GM19238 (cell line): ENCODE measurements around the gene NMNAT2.

Experiments
- DNase-seq: peaks from one replicate; pipeline ENCODE4 v3.0.0; 2011; ENCODE audit warnings: low spot score; ENCODE audit not compliant: insufficient read length

Gene NMNAT2

DNA sequence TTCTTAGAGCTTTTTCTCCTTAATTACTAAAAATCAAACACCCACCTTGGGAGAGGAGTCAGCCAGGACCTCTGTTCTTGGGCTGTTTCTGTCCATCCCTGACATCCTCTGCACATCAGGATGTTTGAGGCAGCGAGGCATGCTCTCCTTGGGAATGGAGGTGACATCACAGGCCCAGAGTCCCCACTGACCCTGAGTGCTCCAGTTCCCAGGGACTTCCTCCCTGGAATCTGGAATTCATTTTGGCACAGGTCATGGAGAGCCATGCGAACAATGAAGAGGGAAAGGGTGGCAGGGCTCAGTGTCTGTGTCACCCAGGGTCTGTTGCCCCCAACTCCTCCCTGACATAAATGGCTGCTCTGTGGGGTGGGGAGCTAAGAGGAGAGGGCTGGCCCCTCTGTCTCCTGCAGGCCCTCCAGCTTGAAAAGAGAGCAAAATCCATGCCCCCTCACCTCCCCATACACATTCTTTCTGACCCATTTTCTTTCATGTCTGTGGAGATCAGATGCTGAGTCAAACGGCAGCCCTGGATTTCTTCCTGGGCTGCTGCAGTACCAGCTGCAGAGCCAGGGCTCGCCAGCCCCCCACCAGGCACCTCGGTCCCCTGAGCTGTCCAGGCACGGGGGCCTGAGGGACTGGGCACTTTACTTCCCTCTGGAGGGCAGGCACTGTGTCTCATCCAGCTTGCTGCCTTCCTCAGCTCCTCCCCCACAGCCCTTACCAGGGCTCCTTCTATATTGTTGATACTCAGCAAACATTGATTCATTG is 102.0 kb downstream of the NMNAT2 start:
- no peak for DNase-seq

DNA sequence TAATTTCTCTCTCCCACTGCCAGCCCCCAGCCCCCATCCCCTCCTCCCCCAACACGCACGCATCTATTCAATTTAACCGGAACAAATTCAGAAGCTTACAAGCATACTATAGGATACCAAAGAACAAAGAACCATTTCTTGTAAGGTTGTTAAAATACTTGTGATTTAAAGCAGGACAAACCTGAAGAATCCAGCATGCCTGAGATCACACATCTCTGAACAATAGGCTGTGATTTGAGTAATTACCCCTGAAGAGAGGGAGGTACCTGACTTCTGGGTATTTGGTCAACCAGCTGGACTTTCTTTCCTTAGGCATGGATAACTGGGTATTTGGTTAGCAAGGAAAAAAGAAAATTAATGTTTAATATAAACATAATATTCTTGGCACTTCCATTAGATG is 105.1 kb downstream of the NMNAT2 start:
- DNase-seq: no peak

DNA sequence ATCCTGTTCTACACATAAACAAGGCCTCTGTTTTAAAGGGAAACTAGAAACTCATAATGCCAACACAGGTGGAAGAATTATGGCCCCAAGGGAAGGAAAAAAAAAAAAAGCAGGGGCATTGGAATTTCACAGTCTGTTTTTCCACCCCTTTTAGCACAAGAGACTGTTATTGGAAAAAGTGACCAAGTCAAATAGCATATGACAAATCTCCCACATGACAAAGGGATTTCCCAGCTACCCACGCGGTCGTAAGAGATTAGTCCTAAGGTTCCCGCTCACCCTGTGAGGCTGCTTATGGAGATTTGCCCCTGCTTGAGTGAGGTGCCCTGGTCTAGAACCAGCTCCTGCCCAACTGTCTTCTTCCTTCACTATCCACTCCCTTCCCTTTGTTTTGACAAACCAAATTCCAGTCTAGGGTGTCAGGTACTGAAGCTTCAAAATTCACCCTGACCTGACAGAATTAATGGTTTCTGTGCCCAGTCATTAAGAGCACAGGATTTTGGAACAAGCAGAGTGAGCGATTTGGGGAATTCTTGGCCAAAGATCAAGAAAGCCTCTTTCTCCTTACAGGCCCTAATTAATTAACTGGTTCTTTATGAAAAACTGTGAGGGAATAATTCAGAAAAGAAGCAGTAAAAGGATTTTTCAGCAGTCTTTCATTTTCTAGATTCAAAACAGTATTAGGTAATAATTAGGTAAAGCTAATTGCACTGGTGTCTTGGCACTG is 107.3 kb downstream of the NMNAT2 start:
- DNase-seq: no peak

DNA sequence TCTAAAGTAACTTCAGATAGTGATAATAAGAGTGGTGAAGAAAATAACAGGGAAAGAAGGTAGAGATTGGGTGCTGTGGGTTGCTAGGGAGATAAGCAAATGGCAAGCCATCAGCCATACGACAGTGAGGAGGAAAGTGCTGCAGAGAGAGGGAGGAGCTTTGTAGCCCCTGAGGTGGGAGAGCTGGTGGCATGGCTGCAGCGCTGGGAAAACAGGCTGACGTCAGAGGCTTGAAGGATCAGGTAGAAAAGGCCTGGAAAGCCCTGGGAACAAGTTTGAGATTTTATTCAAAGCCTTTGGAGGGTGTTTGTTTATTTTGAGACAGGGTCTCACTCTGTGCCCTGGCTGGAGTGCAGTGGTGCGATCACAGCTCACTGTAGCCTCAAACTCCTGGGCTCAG is 109.5 kb downstream of the NMNAT2 start:
- no peak for DNase-seq

DNA sequence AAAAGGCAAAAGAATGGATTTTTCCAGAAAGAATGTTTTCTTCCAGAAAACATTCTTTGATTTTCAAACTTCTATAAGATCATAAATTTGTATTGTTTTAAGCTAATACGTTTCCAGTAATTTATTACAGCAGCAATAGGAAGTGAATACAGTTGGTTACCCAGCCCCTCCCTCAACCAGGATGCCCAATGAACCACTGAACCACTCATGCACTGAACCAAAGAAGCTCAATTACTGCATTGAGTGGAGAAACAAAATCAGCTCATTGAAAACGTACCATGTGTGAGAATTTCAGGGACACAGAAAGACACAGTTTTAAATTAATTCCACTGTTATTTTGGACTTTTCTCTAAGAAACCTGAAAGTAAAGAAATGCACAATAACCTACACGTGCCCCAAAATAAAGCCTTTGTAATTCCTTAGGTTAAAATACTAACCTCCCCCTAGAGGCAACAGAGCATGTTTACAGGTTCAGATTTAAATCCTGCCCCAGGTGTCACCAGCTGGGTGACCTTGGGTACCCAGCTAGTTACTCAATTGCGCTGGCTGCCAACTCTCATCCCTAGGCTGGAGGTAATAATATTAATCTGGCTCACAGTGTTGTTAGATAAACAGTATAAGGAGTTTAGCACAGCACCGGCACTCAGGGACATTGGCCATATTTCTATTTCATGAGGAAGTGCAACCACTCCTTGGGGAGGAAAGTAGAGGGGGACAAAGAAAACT is 111.7 kb downstream of the NMNAT2 start:
- DNase-seq: no peak

DNA sequence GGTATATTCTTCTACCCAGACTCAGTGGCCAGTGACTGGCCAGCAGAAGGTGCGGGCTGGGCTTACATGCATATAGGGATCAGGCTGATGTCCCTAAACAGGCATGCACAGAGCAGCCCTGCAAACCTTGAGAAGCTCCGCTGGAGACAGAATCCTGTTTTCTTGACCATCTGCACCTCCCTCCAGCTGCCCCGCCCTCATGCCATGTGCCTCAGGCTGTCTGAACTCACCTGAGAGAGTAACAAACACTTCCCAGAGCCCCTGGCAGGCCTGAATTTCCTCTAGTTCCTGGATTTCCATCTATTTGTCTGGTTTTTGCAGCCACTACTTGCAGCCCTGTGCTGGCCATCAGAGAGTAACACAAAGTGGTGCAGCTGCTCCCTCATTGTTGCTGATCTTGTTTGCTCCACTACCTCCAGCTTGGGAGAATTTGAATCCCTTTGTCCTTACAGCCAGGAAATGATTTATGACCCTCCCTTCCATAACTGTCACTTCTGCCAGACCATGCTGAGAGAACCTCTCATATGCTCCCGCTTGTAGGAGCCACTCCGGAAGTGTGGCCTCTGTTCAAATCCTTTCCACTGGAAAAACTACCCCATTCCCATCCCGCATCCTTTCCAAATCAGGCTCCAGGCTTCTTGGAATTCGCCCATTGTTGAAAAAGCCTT is 113.6 kb downstream of the NMNAT2 start:
- DNase-seq: no peak

DNA sequence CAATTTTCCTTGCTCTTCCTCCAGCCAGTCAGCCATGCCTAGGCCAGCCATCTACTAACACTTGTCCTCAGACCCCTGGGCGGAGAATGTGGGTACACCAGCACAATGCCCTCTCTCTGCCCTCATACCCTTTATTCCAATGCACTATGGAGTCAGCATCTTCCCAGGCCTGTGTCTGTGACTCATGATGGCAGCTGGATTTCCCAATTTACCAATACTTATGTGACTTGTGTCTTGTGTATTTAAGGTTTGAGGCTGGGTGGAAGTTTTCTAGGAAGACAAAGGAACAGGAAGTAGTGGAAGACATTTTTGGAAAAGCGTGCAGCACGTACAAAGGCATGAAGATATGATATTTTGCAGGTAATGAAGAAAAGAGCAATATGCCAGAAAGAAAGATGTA is 114.3 kb downstream of the NMNAT2 start:
- no peak for DNase-seq

DNA sequence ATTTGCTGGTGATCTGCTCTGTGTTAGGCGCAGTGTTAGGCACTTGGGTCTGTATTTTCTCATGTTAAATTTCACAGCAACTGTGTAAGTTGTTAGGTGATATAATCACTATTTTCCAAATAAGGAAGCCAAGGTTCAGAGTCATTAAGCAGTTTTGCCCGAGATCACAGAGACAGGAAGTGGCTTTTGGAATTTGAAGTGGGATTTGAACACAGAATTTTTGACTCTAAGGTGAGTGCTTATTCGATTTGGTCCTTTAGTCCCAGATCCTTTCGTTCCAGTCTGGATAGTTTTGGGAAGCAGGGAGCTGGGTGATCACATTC is 114.9 kb downstream of the NMNAT2 start:
- DNase-seq: no peak

DNA sequence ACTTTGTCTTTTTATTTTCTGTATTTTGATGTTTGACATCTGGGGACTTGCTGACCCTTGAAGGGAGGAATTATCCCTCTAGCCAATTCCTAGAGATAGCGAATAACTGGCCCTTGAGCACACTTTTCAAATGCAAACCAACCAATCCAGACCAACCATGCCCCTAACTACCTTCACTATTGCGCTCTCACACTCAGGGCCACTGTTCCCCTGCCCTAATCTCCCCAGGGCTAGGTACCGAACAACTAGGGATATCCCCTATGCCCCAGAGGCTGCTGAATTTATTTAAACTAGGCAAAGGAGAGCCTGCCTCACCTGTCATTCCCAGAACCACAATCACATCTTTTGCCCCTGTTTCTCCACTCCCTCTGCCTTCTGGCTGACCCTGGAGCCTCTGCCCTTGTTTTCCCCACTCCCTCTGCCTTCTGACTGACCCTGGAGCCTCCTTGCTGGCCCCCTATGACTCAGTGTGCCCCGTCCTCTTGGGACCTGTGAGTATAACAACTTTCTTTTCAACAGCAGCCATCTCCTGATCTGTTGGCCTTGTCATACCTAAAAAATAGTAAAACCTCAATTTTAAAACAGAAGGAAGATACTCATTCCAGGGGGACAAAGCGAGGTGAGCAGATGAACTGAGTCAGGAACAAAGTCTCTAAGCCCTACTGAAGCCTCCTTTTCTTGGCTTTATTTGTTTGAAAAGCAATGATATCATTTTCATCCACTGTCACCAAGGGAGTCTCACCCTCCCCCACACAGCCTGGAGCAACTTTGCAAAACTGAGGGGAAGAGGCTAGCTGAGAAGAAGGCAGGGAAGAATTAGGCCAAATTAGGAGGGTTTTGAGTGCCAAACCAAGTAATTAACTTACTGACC is 115.5 kb downstream of the NMNAT2 start:
- no peak for DNase-seq

DNA sequence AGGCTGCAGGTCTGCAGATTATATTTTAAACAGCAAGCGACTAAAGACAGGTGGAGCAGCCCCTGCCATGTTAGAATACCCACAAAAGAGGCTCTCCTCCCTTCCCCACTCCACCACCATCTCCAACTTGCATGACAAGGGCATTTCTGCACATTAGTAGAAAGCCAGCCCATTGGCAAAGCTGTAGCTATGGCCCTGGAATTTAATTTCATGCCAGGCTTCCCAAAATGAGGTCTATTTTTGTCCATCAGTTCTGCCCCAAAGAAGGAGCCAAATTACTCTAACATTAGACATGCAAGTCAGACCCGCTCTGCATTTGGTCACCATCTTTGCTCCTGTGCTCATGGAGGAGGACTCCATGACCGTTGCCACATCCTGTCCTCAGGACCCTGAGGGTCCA is 116.9 kb downstream of the NMNAT2 start:
- no peak for DNase-seq

DNA sequence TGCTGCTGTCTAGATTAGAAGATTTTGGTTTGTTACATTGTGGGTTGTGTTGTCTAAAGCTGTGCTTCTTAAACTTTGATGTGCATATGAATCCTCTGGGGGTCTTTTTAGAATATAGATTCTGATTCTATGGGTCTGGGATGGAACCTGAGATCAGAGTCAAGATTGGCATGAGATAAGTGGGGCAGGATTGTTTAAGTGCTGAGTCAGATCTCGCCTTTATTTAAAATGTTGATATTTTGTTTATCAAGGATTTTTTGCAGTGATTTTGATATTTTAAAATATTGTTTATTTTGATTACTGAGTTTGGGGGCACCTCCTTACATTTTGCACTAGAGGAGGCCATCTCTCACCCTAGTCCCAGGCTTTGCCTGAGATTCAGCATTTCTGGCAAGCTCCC is 117.4 kb downstream of the NMNAT2 start:
- DNase-seq: no peak

DNA sequence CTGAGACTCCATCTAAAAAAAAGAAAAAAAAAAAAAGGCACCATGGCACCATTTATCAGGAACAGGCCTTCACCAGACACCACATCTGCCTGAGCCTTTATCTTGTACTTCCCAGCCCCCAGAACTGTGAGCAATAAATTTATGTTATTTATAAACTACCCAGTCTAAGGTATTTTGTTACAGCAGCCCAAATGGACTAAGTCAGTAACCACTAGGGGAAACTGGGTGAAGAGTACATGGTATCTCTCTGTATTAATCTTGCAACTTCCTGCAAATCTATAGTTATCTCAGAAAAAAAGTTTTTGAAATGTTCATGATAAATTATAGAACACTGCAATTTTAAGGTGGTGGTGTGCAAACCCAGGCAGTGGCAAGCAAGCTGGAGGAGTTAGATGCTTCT is 117.8 kb downstream of the NMNAT2 start:
- no peak for DNase-seq

DNA sequence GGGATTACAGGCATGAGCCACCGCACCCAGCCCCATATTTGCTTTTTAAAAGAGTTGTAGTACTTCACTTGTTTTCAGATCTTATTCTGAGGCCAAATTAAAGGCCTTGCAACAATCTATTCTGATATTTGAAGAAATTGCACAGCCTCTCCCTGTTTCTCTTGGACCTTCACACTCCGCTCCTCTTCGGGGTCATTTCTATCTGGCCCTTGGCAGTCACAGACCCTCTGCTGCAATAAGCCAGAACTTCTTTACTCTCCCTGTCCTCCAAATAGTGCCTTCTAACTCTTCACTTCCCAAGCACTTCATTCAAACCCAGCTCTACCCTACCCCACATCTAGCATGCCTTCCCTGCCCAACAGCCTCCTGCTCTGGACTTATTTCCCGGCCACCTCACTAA is 121.4 kb downstream of the NMNAT2 start:
- DNase-seq: no peak

DNA sequence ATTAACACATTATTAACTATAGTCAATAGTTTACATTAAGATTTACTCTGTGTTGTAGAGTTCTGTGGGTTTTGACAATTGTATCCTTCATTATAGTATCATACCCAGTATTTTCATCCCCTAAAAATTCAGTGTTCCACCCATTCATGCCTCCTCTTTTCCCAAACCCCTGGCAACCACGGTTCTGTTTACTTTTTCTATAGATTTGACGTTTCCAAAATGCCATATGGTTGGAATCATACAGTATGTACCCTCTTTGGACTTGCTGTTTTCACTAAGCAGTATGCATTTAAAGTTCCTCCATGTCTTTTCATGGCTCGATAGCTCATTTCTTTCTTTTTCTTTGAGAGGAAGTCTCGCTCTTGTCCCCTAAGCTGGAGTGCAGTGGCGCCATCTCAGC is 122.7 kb downstream of the NMNAT2 start:
- DNase-seq: no peak

DNA sequence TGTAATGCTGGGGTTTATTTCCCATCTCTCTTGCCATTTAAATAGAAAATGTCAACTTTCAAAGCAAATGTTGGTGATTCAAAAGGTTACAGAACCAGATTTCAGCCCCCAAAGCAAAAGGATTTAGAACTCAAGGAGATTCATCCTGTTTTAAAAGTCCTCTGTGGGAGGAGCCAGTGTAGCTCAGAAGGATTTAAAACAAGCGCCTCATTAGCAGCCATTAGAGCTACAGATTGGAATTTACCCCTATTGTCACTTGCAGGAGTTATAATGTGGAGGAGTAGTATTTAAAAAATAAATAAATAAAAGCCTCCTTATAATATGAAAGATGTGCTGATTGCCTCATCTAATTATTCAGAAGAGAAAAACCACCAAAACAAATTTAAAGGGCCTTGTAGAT is 124.3 kb downstream of the NMNAT2 start:
- no peak for DNase-seq

DNA sequence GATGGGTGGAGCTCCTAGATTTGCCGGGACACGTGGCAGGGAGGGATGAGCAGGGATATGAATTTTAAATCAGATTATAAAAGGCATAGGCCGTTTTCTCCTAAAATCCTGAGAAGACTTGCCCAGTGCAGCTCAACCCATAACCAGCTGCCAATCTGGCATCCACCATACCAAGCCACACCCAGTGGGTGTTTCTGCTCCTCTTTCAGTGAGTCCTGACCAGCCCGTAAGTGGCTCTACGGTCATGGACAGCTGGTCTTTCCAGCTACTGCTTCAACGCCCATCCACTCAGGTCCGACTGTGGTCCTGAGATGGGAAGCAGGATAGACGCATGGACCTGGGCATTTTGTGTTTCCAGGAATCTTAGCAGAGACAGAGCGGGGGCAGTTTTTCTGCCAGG is 124.9 kb downstream of the NMNAT2 start:
- no peak for DNase-seq

DNA sequence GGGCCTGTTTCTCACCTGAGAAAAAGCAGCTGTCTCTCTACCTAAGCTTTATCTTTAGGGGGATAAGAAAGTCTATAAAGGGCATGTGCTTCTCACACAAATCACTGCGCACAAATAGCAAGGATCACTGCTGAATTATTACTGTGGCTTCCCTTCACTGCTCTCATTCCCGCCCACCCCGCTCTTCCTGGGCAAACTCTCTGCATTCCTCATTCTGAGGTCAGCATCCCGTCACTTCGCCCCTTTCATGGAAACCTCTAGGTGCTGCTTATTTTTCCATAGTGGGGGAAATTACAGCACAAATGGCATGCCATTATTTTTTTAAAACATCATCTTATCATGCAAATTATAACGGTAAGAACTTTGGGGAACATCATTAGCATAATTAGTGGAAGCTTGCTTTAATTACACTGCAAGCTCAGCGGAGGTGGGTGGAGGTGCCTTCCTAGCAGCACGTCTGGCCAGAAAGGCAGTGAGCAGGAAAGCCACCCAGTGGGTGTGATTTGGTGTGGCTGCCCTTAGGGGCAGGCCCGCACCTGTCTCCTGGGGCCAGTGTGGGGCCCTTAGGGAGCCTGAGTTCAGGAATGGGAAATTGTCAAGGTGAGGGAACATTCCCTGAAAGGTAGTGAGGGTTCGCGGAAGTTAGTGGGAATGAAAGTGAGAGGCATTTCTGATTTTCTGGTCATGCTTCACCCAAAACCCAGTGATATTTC is 126.2 kb downstream of the NMNAT2 start:
- DNase-seq: no peak

DNA sequence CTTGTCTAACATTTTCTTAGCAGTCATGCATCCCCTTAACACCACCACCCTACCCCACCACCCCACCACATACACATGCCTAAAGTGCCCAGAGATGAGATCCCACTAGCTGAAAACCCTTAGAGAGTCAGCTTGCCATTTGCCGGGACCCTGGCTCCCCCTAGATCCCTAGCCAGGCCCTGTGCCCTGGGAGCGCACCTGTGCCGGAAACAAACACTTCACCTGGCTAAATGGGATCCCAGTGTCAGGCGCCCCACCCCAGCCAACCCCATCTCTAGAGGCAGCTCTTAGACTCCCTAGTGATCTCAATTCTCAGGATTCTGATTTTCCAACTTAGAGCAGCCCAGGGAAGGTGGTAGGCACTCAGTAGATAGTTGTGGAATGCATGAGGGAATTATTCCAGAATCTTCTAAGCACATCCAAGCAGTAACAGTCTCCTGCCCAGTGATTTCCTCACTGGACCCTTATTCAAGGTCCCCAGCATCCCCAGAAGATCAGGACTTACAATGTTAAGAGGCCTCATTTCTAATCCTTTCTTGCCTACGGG is 126.9 kb downstream of the NMNAT2 start:
- no peak for DNase-seq

DNA sequence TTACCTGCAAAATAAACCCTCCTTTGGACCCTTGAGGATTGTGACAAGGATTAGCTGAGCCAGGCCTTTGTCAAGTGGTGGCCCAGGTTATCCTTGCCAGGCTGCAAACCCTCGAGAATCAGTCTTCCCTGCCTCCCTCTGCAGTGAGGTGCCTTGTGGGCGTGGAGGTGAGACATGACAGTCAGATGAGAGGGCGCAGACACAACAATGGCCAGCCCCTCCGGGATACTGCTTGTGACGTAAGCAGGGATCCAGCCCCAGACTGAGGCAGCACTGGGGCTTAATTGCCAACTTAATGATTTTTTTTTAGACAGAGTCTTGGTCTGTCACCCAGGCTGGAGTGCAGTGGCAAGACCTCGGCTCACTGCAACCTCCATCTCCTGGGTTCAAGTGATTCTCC is 127.6 kb downstream of the NMNAT2 start:
- DNase-seq: no peak

DNA sequence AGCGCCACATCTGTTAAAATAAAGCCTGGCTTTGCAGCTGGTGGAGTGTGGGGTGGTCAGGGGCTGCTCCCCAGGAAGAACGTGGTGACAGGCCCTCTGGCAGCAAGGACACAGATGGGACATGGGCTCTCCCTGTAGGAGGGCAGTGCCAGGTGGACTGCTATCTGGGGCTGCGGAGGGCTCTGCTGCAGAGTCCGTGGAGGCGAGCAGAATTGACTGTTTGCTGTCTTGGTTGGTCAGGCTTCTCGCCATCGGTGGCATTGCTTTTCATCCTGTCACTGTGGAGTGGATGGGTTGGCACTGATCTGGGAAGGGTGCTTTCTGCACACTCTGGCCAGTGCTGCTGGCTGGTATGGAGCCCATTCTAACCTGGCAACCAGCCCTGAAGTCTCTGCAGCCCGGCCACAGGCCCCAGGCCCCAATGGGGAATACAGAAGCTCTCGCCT is 129.1 kb downstream of the NMNAT2 start:
- no peak for DNase-seq
